ENCODE measurements around the gene PELI1. TPM values are rescaled to one million over a fixed set of nuclear protein-coding genes. Genes with fewer than 3 reads are reported as not detected.
A peak's percentile ranks its signal among the peaks of the same experiment; 100 is the strongest.

The PELI1 gene
- total RNA-seq, 1 donor from 2014 or later = 58.2 TPM

DNA sequence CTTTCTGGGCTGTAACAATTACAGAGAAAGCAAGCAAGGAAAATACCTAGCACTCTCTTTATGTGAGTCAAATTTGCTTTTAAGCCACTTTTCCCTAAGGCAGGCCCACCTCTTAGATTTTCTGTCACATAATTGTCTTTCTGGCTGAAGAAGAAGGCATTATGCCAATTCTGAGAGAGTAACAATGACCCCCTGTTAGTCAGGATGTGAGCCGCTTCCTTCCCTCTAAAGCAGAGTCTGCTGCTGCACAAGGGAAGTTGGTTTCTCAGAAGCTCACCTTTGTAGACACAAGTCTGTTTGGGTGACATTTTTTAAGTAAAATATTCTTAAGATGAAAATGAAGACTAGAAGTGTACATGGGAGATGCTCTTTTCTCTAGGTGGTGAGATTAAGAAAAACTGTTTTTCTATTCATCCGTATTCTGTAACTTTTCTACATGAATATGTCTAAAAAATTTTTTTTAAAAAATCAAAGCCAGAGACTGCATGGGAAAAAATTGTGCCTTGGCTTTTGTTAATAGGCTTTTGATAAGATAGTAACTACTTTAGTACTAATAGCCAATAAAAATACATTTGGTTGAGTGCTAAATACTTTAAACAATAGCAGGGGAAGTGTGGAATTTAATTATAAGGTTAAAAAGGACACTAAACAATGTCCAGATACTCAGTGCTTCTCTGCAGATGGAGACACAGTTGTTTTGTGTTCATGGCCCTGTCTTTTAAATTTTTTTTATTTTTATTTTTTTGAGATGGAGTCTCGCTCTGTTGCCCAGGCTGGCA is 91.6 kb downstream of the PELI1 start:
- Mint-ChIP-seq H3K9me3 (peaks cover 5% of the 10 kb centered on the region), H3K4me3 (no peak overlapping the region), H3K27me3 (no peaks in the 10 kb centered on the region), H3K36me3 (no peaks in the 10 kb centered on the region), H3K27ac (no peak overlapping the region), H3K4me1 (ENCODE audit: unreplicated experiment) (peaks cover 26% of the 10 kb centered on the region)
- no peak for DNase-seq (ENCODE audit: extremely low spot score, unreplicated experiment)
- TF ChIP-seq, protein P1, sequence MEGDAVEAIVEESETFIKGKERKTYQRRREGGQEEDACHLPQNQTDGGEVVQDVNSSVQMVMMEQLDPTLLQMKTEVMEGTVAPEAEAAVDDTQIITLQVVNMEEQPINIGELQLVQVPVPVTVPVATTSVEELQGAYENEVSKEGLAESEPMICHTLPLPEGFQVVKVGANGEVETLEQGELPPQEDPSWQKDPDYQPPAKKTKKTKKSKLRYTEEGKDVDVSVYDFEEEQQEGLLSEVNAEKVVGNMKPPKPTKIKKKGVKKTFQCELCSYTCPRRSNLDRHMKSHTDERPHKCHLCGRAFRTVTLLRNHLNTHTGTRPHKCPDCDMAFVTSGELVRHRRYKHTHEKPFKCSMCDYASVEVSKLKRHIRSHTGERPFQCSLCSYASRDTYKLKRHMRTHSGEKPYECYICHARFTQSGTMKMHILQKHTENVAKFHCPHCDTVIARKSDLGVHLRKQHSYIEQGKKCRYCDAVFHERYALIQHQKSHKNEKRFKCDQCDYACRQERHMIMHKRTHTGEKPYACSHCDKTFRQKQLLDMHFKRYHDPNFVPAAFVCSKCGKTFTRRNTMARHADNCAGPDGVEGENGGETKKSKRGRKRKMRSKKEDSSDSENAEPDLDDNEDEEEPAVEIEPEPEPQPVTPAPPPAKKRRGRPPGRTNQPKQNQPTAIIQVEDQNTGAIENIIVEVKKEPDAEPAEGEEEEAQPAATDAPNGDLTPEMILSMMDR (conservative IDR thresholded peaks at IDR 0.05) = no peak

GRCh38 chr2:64049633-64050220 is 94.5 kb downstream of the PELI1 start:
- peak overlapping the region; percentile 33 for H3K27ac Mint-ChIP-seq
- no peak for DNase-seq (ENCODE audit: extremely low spot score, unreplicated experiment)
- peaks cover 5% of the 10 kb centered on the region for H3K9me3 Mint-ChIP-seq
- H3K36me3 Mint-ChIP-seq = no peaks in the 10 kb centered on the region
- peaks cover 19% of the 10 kb centered on the region for H3K4me1 Mint-ChIP-seq (ENCODE audit: unreplicated experiment)
- TF ChIP-seq, protein P1 (conservative IDR thresholded peaks at IDR 0.05) = peak; percentile 88
- H3K27me3 Mint-ChIP-seq = no peaks in the 10 kb centered on the region
- no peak overlapping the region for H3K4me3 Mint-ChIP-seq

GRCh38 chr2:64045938-64046337 is 98.3 kb downstream of the PELI1 start:
- Mint-ChIP-seq H3K9me3 (peaks cover 5% of the 10 kb centered on the region), H3K27ac (no peak overlapping the region), H3K4me3 (no peak overlapping the region), H3K4me1 (ENCODE audit: unreplicated experiment) (peaks cover 6% of the 10 kb centered on the region), H3K27me3 (no peaks in the 10 kb centered on the region), H3K36me3 (no peaks in the 10 kb centered on the region)
- no peak for DNase-seq (ENCODE audit: extremely low spot score, unreplicated experiment)
- TF ChIP-seq, protein P1 (conservative IDR thresholded peaks at IDR 0.05) = no peak

Other genes starting within 250 kb of the PELI1 start
- gene VPS54, start 125.0 kb downstream of the PELI1 start, total RNA-seq (ENCODE audit: low replicate concordance) = 21.5 and 23.3 TPM in 2 replicates

All from type B pancreatic cell (in vitro differentiated cells).